Measurements from ENCODE around the gene PPP1R12C.
"Not testable (repeated sequence)": the region's sequence is repeated elsewhere in the genome, so short reads cannot be mapped to it uniquely, and the experiment has no call there.

Gene PPP1R12C
- long read RNA-seq, donor 1, full-length matches to known transcripts, result 5 of 5 reads
- long read RNA-seq, donor 1, partial matches to known transcripts, result 0 of 5 reads
- long read RNA-seq, donor 1, other reads (novel, unspliced or antisense), result 0 of 5 reads
- long read RNA-seq, donor 2, partial matches to known transcripts, result 0 of 1 reads
- long read RNA-seq, donor 2, other reads (novel, unspliced or antisense), result 0 of 1 reads
- long read RNA-seq, donor 3, partial matches to known transcripts, result 0 of 2 reads
- long read RNA-seq, donor 3, other reads (novel, unspliced or antisense), result 0 of 2 reads
- long read RNA-seq, donor 4, partial matches to known transcripts, result 0 of 2 reads
- long read RNA-seq, donor 4, other reads (novel, unspliced or antisense), result 0 of 2 reads
- long read RNA-seq, donor 5, full-length matches to known transcripts, result 2 of 2 reads
- long read RNA-seq, donor 5, partial matches to known transcripts, result 0 of 2 reads
- long read RNA-seq, donor 5, other reads (novel, unspliced or antisense), result 0 of 2 reads
- long read RNA-seq, donor 6, partial matches to known transcripts, result 5 of 6 reads
- long read RNA-seq, donor 6, other reads (novel, unspliced or antisense), result 0 of 6 reads
- long read RNA-seq, donor 7, full-length matches to known transcripts, result 2 of 2 reads
- long read RNA-seq, donor 7, partial matches to known transcripts, result 0 of 2 reads
- long read RNA-seq, donor 7, other reads (novel, unspliced or antisense), result 0 of 2 reads
- long read RNA-seq, donor 8, partial matches to known transcripts, result 11 of 13 reads
- long read RNA-seq, donor 8, other reads (novel, unspliced or antisense), result 0 of 13 reads

DNA sequence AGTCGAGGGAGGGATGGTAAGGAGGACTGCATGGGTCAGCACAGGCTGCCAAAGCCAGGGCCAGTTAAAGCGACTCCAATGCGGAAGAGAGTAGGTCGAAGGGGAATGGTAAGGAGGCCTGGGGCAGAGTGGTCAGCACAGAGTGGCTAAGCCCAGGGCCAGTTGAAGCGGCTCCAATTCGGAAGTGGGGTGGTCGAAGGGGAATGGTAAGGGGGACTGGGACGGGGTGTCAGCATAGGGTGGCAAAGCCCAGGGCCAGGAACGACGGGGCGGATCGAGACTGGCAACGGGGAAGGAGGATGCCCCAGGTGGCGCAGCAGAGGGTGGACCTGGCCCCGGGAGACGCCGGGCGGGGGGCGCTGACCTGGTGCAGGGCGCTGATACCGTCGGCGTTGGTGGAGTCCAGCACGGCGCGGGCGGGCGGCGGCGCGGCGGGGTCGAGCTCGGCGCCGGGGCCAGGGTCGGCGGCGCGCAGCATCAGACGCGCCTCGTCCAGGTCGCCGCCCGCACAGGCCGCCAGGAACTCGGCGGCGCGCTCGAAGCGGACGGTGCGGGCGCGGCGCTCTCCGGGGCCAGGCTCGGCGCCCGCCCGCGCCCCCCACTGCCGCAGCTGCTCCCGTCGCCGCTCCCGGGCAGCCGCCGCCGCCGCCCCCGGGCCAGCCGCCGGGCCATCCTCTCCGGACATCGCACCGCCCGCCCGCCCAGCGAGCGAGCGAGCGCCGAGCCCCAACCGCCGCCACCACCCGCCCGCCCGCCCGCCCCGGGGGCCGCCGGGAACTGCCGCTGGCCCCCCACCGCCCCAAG, at the start of gene PPP1R12C:
PPP1R12C (minus strand) TSS at position 779 of the 804 bp plus-strand sequence; CDS start at position 685, 94 bp downstream.
- DNase-seq, result peak; percentile 51

DNA sequence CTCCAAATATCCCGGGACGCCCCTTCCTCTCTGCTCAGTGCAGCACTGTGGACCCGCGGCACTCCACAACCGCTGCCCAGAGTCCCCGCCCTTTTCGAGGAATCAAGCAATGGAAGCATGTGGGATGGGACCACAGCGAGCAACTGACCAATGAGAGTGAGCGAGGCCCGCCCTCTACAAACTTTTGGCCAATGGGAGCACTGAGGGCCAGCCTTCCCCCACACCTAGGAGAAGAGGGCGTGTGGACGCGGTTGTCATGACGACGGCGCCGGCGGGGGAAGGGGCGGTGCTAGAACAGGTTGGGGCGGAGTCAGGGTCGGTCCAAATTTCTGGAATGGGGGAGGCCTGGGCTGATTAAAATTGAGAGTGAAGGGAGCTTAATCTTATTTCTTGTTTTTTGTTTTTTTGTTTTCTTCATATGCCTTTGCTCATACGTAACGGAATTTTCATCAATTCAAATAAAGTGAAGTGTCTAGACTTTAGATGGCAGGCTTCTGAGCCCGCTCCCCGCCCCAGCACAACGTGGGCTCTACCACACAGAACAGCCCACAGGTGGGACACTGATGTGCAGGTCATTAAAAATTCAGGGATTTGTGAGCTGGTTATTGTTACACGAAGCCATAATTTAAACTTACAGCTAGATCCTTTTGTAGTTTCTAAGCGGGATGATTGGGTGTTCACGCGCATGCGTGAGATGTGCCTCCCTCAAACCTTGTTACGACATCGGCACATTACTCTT, 49.3 kb upstream of the PPP1R12C start, which contains the start of gene DNAAF3:
DNAAF3 (minus strand) TSS at position 84 of the 739 bp plus-strand sequence. CDS start 200 bp downstream, outside the sequence.
- peak; percentile 91 for DNase-seq

DNA sequence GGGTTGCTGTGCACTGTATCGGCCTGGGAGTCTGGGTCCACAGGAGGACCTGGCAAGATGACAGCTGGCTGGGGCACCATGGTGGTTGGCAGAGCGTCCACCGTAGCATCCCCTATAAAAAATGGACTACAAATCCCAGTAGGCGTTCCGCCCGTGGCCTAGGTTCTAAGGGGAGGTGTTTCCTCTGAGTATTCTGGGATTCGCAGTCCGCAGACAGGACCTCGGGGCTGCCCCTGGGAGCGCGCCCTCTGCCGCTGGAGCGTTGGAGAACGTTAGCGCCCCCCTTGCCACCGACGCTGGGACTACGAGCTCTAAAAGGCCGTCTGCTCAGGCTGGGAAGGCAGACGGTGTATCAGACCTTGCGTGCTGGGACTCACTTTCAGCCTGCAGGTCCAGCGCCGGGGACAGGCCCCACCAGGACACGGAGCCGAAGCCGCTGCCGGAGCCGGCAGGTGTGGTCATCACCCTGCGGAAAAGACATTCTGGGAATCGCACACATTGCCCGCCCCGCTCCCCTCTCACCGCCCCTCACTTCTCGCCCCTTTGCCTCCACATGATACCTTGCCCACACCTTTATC, 48.6 kb upstream of the PPP1R12C start:
- DNase-seq, result peak; percentile 83

DNA sequence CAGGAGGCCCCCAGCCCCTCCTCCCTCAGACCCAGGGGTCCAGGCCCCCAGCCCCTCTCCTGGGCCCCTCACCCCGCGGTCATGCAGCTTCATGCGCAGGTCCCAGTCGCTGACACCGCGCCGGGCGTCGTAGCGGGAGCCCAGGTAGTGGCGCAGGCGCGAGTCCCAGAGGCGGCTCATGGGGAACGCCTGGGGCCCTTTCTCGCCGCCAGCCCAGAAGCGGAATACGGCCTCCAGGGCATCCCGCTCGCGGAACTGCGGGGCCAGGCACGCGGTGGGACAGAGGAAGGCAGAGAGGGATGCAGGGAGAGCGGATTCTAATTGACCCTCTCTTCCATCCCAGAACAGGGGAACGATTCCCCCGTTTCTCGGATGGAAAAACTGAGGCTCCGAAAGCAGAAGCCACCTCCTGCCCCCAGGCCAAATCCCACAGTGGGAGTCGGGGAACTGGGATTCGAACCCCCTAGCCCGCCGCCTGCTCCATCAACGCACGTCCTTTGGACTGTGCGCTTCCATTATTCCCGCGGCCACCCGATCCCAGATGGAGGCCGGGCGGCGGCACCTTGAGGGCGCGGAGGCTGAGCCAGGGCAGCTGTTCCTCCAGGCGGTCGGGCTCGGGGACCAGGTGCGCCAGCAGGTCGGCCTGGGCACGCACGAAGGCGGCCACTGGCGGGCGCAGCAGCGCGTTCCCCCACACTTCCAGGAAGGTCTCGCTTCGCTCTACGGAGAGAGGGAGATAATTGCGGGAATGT, 44.3 kb upstream of the PPP1R12C start:
- DNase-seq, result no peak

DNA sequence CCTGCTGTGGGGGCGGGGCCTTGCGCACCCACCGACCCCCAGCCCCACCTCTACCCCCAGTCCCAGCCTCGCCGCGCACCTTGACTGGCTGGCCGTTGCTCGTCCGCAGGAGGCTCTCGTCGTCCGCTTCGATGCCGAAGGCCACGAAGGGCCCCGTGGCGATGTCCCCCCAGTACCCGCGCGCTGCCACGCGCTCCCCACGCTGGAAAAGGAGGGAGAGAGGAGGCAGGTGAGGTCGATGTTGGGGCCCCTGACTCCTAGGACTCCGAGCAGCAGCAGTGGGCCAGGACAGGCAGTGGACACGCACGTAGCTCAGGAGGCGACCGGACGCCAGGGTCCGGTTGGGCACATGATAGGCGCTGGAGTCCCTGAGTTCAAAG, 43.5 kb upstream of the PPP1R12C start:
- no peak for DNase-seq

DNA sequence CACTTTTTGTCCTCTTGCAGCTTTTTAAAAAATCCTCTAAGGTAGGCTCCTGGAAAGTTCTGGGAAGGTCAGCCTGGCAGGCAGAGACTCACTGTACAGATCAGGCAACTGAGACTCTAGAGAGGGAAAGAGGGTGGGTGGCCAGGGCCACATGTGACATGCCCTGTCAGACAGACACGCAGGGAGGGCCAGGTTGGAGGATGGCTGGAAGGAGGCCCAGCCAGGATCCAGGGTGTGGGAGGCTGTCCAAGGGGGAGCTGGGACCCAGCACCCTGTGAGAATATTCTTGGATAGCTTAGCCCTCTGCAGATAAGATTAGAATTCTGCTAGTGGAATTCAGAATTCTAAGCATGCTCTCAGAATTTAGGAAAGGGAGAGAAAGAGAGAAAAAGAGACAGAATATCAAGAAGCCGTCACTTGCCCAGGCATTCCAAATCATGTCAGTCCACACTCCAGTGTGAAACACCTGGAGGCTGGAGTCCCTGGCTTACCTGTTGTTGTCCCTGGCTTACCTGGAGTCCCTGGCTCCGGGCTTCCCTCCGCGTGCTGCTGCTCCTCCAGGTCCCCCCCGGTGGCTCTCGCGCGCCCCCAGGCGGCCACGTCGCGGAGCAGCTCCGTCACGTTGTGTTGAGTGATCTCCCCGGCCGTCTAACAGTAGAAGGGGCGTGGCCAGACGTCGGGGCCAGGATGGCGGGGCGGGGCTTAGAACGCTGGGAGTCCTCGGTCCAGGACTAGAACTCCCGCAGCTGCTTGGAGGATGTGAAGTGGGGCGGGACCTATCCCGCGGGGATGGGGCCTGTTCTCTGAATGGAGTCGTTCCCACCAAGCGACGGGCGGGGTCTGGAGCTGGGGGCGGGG, 42.9 kb upstream of the PPP1R12C start:
- DNase-seq, result peak; percentile 63

DNA sequence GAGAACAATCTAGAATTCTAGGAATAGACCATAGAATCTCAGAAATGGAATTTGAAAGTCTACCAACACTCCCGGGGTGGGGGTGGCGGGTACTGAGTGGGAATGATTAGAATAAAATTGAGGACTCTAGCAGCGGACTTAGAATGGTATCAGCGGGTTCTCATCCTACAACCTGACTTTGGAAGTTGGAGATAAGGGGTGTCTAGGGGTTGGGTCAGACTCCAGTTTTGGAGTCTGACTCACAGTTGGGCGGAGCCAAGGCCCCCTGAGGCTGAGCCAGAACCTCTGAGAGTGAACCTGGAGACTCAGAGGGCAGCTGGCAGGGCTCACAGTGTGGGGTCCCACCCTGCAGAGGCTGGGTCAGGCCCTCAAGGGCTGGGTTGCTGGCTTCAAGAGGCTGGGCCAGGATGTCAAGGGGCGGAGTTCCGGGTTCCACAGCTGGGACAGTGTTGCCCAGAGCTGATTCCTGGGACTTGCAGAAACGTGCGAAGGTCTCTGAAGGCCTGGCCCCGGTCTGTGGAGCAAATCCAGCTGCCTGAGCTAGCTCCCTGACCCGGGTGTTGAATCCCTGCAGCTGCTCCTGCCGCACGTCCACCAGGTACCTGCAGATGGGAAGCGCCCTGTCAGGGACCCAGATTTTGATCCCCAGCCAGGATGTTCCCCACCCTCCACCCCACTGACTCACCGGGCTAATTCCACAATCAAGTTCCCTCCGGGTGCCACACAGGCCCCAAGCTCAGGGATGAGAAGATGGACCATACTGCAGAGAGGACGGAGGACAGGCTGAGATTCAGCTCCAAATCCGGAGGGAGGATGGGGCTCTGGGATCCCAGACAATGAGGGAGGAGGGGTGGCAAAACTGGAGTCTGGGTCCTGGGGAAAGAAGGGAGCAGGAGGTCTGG, 41.7 kb upstream of the PPP1R12C start:
- DNase-seq, result no peak

DNA sequence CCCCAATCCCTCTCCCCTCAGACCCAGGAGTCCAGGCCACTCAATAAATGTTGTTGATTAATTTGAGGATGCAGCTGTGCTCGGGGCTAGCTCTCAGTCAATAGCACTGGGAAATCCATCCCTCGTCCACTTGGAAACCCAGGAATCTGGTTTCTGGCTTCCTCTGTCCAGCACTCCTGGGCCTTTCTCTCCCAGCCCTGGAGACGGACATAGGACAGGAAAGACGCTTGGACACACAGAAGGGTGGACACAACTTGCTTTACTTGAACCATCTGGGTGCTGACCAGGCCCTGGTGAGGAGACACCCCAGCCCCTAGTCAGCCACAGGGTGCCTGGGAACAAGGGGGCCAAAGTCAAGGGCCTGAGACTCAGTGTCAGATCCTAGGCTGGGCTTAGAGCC, 41.0 kb upstream of the PPP1R12C start:
- no peak for DNase-seq

DNA sequence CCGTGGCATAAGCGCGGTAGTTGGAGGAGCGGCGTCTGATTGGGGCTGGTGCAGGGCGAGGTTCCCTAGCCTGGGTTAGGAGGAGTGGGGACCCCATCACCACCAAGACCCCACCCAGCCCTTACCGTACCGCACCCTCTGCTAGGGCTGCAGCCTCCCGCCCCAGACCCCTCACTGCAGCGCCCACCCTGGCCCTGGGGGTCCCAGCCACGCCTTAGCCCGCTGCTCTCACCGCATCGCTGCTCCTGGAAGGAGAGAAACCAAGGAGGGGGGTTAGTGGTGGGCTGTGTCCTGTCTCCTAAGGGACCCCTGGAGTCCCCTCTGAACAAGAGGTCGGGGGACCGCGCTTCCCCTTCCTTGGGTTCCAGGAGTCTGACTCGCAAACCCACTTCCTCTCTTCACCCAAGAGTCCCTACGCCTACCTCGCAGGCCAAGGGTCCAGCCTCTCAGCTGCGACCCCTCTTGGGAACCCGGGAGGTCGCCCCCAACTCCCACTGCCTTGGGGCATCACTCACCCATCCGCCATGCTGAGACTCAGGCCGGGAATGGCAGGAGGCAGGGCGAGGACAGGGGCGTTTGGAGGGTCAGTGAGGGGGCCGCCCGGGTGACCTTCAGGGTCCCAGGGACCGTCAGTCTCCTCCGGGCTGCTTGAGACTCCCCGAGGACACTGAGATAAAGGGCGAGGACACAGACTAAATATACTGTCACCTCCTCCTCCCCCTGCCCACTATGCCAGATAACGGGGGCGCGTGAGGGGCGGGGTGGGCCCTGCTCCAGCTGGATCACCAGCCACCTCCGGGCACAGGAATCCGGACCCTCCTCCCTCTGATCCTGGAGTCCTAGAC, 39.8 kb upstream of the PPP1R12C start, which contains the start of gene TNNI3:
TNNI3 (minus strand) TSS at position 669 of the 845 bp plus-strand sequence; CDS start at position 526, 143 bp downstream.
- no peak for DNase-seq

DNA sequence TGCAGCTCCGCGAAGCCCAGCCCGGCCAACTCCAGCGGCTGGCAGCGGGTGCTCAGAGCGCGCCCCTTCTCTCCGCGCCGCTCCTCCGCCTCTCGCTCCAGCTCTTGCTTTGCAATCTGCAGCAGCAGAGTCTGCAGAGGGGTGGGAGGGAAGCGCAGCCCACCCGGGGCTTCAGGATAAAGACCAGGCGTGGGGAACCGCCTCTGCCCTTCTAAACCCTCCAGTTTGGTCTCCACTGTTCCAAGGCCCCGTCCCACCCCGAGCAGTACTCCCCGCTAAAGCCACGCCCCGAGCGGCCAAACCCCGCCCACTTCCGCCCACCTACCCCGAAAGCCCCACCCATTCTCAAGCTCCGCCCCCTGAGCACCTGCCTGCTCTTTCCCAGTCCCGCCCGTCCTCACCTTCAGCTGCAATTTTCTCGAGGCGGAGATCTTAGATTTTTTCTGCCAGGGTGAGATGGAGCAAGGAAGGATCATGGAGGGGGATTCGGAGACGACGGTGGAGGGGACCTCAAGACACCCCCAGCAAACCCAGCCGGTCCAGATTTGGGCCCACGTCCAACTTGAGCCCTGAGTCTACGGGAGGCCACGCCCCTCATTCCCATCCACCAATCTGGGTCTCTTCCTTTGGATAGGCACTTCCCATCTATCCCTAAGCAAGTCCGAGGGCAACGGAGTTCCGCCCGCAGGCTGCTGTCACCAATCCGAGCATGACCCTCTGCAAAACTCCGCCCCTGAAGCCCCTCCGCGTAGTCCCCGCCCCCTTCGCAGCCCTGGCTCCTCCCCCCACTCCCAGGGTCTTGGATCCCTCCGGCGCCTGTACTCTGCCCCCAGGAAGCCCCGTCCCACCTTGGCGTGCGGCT, 39.0 kb upstream of the PPP1R12C start:
- DNase-seq, result peak; percentile 56

DNA sequence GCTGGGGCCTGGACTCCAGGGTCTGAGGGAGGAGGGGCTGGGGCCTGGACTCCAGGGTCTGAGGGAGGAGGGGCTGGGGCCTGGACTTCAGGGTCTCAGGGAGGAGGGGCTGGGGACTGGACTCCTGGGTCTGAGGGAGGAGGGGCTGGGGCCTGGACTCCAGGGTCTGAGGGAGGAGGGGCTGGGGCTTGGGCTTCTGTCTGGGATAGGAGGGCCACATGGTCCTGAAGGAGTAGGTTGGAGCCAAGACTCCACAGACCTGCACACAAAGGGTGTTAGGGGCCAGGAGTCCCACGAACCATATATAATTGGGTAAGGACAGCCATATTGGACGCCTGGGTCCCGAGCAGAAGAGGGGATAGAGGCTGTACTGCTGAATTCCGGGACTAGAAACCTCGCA, 38.3 kb upstream of the PPP1R12C start:
- DNase-seq, result not testable (repeated sequence)

DNA sequence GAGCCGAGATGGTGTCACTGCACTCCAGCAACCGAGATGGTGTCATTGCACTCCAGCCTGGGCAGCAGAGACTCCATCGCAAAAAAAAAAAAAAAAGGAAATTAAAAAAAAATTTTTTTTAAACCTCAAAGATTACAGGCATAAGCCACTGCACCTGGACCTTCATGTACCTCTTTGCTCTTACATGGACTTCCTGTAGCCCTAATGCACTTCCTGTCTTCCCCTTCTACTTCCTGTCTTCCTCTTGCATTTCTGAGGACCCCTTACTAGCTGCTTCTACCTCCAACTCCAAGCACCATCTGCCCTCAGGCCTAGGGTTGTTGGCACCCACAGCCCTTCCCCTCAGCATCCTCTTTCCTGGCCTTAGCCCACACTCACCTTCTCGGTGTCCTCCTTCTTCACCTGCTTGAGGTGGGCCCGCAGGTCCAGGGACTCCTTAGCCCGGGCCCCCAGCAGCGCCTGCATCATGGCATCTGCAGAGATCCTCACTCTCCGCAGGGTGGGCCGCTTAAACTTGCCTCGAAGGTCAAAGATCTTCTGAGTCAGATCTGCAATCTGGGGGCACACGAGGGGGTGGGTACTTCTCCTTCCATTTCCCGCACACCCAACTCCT, 36.3 kb upstream of the PPP1R12C start:
- no peak for DNase-seq

DNA sequence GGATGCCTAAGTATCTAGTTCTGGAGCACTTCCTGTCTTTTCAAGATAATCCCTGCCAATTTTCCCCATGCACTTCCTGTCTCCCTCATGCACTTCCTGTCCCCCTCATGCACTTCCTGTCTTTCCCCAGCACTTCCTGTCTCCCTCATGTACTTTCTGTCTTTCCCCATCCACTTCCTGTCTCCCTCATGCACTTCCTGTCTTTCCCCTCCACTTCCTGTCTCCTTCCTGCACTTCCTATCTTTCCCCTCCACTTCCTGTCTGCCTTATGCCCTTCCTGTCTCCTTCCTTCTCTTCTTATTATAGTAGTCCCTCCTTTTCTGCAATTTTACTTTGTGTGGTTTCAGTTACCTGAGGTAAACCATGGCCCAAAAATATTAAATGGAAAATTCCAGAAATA, 34.6 kb upstream of the PPP1R12C start:
- no peak for DNase-seq

DNA sequence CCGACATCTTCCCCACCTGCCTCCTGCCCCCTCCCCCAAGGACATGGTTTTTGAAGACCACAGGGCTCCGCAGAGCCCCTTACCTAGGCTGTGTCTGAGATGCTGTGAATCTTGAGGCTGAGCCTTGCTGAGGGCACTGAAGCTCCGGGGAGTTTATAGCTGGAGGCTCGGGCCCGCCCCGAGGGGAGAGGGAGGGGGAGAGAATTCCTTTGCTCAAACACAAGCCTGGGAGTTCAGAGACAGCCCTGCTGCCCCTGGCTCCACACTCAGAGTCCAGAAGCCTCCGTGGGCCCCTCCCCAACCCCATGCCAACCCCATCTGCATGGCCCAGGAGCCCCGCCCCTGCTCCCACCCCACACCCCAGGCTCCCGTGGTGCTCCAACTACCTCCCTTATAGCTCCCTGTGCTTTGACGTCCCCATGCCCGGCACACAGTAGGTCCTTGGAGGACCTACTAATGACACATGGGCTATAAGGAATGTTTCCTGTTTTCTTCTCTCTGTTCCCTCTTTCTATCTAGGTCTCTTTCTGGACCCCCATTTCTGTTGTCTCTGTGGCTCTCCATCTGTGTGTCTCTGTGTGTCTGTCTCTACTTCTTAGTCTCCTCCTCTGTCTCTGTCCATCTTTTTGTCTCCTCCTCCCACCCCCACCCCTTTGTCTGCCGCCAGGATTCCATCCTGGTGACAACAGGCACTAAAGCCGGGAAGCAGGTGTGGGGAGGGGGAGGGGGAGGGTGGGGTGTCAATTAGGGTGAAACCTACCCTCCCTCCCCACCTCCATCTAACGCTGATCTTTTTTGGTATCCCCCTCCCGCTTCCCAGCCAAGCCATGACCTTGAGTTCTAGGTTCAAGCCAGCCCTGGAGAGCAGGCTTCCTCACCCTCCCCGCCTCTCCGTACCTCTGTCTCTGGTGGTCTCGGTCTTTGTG, 31.9 kb upstream of the PPP1R12C start, which contains the start of gene TNNT1:
TNNT1 (minus strand) TSS at position 129 of the 926 bp plus-strand sequence. CDS start 2,049 bp downstream, outside the sequence.
- DNase-seq, result no peak

Measured in right kidney (tissue), 9 donors.